ENCODE results near the gene BDNF.

DNA sequence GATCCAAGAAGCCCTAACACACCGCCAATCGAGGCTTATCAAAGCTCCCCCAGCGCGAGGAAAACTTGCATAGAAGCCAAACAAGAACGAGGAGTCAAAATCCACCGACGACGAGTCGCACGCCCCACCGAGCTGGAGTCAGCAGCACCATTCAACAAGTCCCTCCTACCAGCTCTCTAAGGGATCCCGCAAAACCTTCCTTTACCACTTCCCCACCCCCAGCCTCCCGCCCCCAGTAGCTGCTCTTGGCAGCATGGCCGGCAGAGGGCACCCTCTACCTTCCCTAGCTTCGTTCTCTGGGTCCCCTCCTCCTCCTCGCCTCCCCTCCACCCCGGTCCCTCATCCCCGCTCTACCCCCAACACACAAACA lies 1.4 kb downstream of the BDNF start:
- TF ChIP-seq, protein P1, sequence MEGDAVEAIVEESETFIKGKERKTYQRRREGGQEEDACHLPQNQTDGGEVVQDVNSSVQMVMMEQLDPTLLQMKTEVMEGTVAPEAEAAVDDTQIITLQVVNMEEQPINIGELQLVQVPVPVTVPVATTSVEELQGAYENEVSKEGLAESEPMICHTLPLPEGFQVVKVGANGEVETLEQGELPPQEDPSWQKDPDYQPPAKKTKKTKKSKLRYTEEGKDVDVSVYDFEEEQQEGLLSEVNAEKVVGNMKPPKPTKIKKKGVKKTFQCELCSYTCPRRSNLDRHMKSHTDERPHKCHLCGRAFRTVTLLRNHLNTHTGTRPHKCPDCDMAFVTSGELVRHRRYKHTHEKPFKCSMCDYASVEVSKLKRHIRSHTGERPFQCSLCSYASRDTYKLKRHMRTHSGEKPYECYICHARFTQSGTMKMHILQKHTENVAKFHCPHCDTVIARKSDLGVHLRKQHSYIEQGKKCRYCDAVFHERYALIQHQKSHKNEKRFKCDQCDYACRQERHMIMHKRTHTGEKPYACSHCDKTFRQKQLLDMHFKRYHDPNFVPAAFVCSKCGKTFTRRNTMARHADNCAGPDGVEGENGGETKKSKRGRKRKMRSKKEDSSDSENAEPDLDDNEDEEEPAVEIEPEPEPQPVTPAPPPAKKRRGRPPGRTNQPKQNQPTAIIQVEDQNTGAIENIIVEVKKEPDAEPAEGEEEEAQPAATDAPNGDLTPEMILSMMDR (IDR thresholded peaks at IDR 0.05): peak in 2 of 3 experiments; percentile 12 to 75
- TF ChIP-seq POLR2A (IDR thresholded peaks at IDR 0.05): no peak
